IMR-90 (cell line): ENCODE measurements around the gene TTC8. TPM values are rescaled to one million over a fixed set of nuclear protein-coding genes. Genes with fewer than 3 reads are reported as not detected.

Experiments
- ATAC-seq: fragments of 200-7000 bp; cut with Tn5 transposase; 2 replicates; pipeline ENCODE4 v1.9.1; 2020; ENCODE audit warnings: low read depth, mild to moderate bottlenecking, moderate library complexity
- BruUV-seq: library from RNA; stranded (reverse); fragments of 400-500 nt; replicated peaks from 2 replicates; lab custom pipeline; 2021; lab: Mats Ljungman, UMichigan
- CTCF ChIA-PET: fragments of 300-600 bp; formaldehyde crosslinking; extraction: SDS; loops from one replicate; lab custom pipeline; 2021; ENCODE audit warnings: antibody characterized with exemption; lab: Yijun Ruan, JAX
- POLR2A ChIA-PET: fragments of 300-600 bp; sonication (Branson Sonifier 250); formaldehyde crosslinking; loops from one replicate; lab custom pipeline; 2022; ENCODE audit warnings: antibody characterized with exemption; ENCODE audit not compliant: unreplicated experiment; lab: Charles Lee
- DNase-seq: peaks from one replicate; pipeline ENCODE4 v3.0.0; 2013
- H2AFZ ChIP-seq: replicated peaks from 2 replicates; pipeline ENCODE3; 2013; ENCODE audit warnings: low read length, mild to moderate bottlenecking; ENCODE audit not compliant: poor library complexity
- H2AK5ac ChIP-seq: 2 replicates; pipeline ENCODE4 v1.6.1; 2013; ENCODE audit warnings: low read depth, low read length, inconsistent platforms
- H2AK9ac ChIP-seq: replicated peaks from 2 replicates; pipeline ENCODE3; 2013; ENCODE audit warnings: mild to moderate bottlenecking, low read depth, low read length, moderate library complexity; ENCODE audit not compliant: poor library complexity
- H2BK120ac ChIP-seq: 2 replicates; pipeline ENCODE4 v1.6.1; 2013; ENCODE audit warnings: low read depth, low read length, inconsistent platforms
- H2BK15ac ChIP-seq: 3 replicates; pipeline ENCODE4 v1.6.1; 2013; ENCODE audit warnings: low read depth, low read length, inconsistent platforms
- H2BK20ac ChIP-seq: 2 replicates; pipeline ENCODE4 v1.6.1; 2013; ENCODE audit warnings: low read depth, mild to moderate bottlenecking, inconsistent platforms, low read length, moderate library complexity
- H2BK5ac ChIP-seq: 2 replicates; pipeline ENCODE4 v1.6.1; 2013; ENCODE audit warnings: mild to moderate bottlenecking, low read depth, low read length, inconsistent platforms; ENCODE audit not compliant: poor library complexity, severe bottlenecking
- H3K14ac ChIP-seq: replicated peaks from 2 replicates; pipeline ENCODE4 v1.6.1; 2013; ENCODE audit warnings: low read depth, low read length, inconsistent platforms
- H3K18ac ChIP-seq: 2 replicates; pipeline ENCODE4 v1.6.1; 2013; ENCODE audit warnings: low read depth, low read length, control low read depth
- H3K23ac ChIP-seq: 2 replicates; pipeline ENCODE4 v1.6.1; 2013; ENCODE audit warnings: low read depth, low read length, inconsistent platforms
- H3K27ac ChIP-seq: 2 replicates; pipeline ENCODE4 v1.5.1; 2013; ENCODE audit warnings: mild to moderate bottlenecking, control low read depth, low read length; ENCODE audit not compliant: insufficient read depth
- H3K27me3 ChIP-seq: 2 replicates; pipeline ENCODE4 v1.6.1; 2013; ENCODE audit warnings: low read length; ENCODE audit not compliant: control insufficient read depth, insufficient read depth
- H3K36me3 ChIP-seq: 2 replicates; pipeline ENCODE4 v1.6.1; 2013; ENCODE audit warnings: low read length, mixed read lengths; ENCODE audit not compliant: control insufficient read depth, insufficient read depth
- H3K4ac ChIP-seq: 2 replicates; pipeline ENCODE4 v1.6.1; 2013; ENCODE audit warnings: low read depth, low read length, inconsistent platforms
- H3K4me1 ChIP-seq: 2 replicates; pipeline ENCODE4 v1.6.1; 2013; ENCODE audit warnings: low read length, mixed read lengths; ENCODE audit not compliant: control insufficient read depth, insufficient read depth
- H3K4me2 ChIP-seq: 2 replicates; pipeline ENCODE4 v1.6.1; 2013; ENCODE audit warnings: low read depth, mild to moderate bottlenecking, control low read depth, low read length, moderate library complexity
- H3K4me3 ChIP-seq: 2 replicates; pipeline ENCODE4 v1.5.1; 2013; ENCODE audit warnings: low read depth, mild to moderate bottlenecking, control low read depth, low read length, moderate library complexity; ENCODE audit not compliant: insufficient read depth
- H3K56ac ChIP-seq: 2 replicates; pipeline ENCODE4 v1.6.1; 2013; ENCODE audit warnings: low read length, inconsistent platforms; ENCODE audit not compliant: insufficient read depth; ENCODE audit errors: extremely low read depth
- H3K79me1 ChIP-seq, 2 experiments: 2 replicates each; pipeline ENCODE4 v1.6.1; 2013; ENCODE audit warnings: low read length in 2 of 2, inconsistent platforms in 1 of 2, low read depth in 1 of 2
- H3K9ac ChIP-seq: 2 replicates; pipeline ENCODE4 v1.6.1; 2013; ENCODE audit warnings: low read depth, low read length, control low read depth
- H3K9me1 ChIP-seq: 2 replicates; pipeline ENCODE4 v1.6.1; 2013; ENCODE audit warnings: low read length, inconsistent platforms; ENCODE audit not compliant: insufficient read depth
- H3K9me3 ChIP-seq: 2 replicates; pipeline ENCODE4 v1.6.1; 2013; ENCODE audit warnings: low read length; ENCODE audit not compliant: control insufficient read depth, insufficient read depth
- H4K20me1 ChIP-seq: 2 replicates; pipeline ENCODE4 v1.6.1; 2013; ENCODE audit warnings: low read length, inconsistent platforms; ENCODE audit not compliant: insufficient read depth
- H4K5ac ChIP-seq: 2 replicates; pipeline ENCODE4 v1.6.1; 2013; ENCODE audit warnings: mild to moderate bottlenecking, low read depth, low read length, control low read depth
- H4K8ac ChIP-seq, 2 experiments: 2 replicates each; pipeline ENCODE4 v1.6.1; 2013; ENCODE audit warnings: low read depth in 2 of 2, low read length in 2 of 2, control low read depth in 1 of 2, inconsistent platforms in 1 of 2
- H4K91ac ChIP-seq: 2 replicates; pipeline ENCODE4 v1.6.1; 2013; ENCODE audit warnings: low read depth, low read length, inconsistent platforms; ENCODE audit not compliant: insufficient read depth
- BHLHE40 ChIP-seq: fragments of 150-350 bp; IDR thresholded peaks from 2 replicates; pipeline ENCODE4 v1.6.1; 2016; ENCODE audit warnings: mild to moderate bottlenecking, low read depth, low read length
- CEBPB ChIP-seq: IDR thresholded peaks from 2 replicates; pipeline ENCODE4 v1.6.1; 2012; ENCODE audit warnings: low read depth, low read length, improper control_type of control experiment
- CHD1 ChIP-seq: IDR thresholded peaks from 2 replicates; pipeline ENCODE4 v1.6.1; 2012; ENCODE audit warnings: low read depth, low read length, improper control_type of control experiment
- FOS ChIP-seq: fragments of 150-350 bp; IDR thresholded peaks from 2 replicates; pipeline ENCODE4 v1.6.1; 2016; ENCODE audit warnings: low read depth, low read length
- MAFK ChIP-seq: IDR thresholded peaks from 2 replicates; pipeline ENCODE4 v1.6.1; 2012; ENCODE audit warnings: low read depth, low read length, improper control_type of control experiment
- MAZ ChIP-seq: IDR thresholded peaks from 2 replicates; pipeline ENCODE4 v1.6.1; 2012; ENCODE audit warnings: low read depth, mild to moderate bottlenecking, low read length, improper control_type of control experiment, moderate library complexity, borderline replicate concordance
- MXI1 ChIP-seq: IDR thresholded peaks from 2 replicates; pipeline ENCODE4 v1.6.1; 2012; ENCODE audit warnings: low read depth, mild to moderate bottlenecking, low read length, moderate library complexity, borderline replicate concordance
- NFE2L2 ChIP-seq: fragments of 150-350 bp; IDR thresholded peaks from 2 replicates; pipeline ENCODE4 v1.6.1; 2016; ENCODE audit warnings: low read depth, mild to moderate bottlenecking, low read length
- POLR2A ChIP-seq: IDR thresholded peaks from 2 replicates; pipeline ENCODE4 v1.6.1; 2012; ENCODE audit warnings: mild to moderate bottlenecking, low read depth, low read length
- RAD21 ChIP-seq: IDR thresholded peaks from 2 replicates; pipeline ENCODE4 v1.6.1; 2012; ENCODE audit warnings: low read length, improper control_type of control experiment
- RCOR1 ChIP-seq: IDR thresholded peaks from 2 replicates; pipeline ENCODE4 v1.6.1; 2012; ENCODE audit warnings: mild to moderate bottlenecking, low read length, improper control_type of control experiment; ENCODE audit not compliant: insufficient replicate concordance
- RFX5 ChIP-seq: IDR thresholded peaks from 2 replicates; pipeline ENCODE4 v1.8.0; 2012; ENCODE audit warnings: low read depth, mild to moderate bottlenecking, low read length, moderate library complexity
- WGBS, 2 experiments: methylation state at CpG; one replicate each; pipeline versions ENCODE4 v1.1.5 to v1.1.7; 2013; ENCODE audit warnings: missing lambda C conversion rate in 2 of 2; ENCODE audit not compliant: insufficient read length in 1 of 2; ENCODE audit errors: extremely low coverage in 2 of 2; 5-methylcytosine and 5-hydroxymethylcytosine counted together
- dilution Hi-C: fragments of 300-500 bp; cut with HindIII; formaldehyde crosslinking; loops from one replicate; pipeline ENCODE4 v1.14.3; 2018; ENCODE audit warnings: low sequenced_read_pairs; ENCODE audit not compliant: unreplicated experiment
- in situ Hi-C: fragments of 300-500 bp; cut with MboI; formaldehyde crosslinking; loops from 3 replicates; pipeline ENCODE4 v1.14.3; 2019; ENCODE audit warnings: low sequenced_read_pairs, inconsistent platforms, mixed read lengths
- intact Hi-C: fragments of 100-400 bp; cut with micrococcal nuclease; formaldehyde crosslinking; loops from 2 replicates; pipeline ENCODE4 v1.10.0; 2022
- polyA plus RNA-seq, 3 experiments: library from polyadenylated mRNA; depleted of rRNA; stranded (reverse); fragments of >200 nt; gene quantifications; 2 replicates each; pipeline ENCODE4 v1.2.3, GENCODE V29; 2012; ENCODE audit warnings: low replicate concordance in 1 of 3
- total RNA-seq: library from RNA; depleted of rRNA; stranded (reverse); fragments of >200 nt; gene quantifications from 2 replicates; pipeline ENCODE4 v1.2.3, GENCODE V29; 2012
- TF ChIP-seq, protein P1 (sequence below): conservative IDR thresholded peaks from 2 replicates; pipeline ENCODE4 v1.5.1; 2012; ENCODE audit warnings: mild to moderate bottlenecking, low read depth, low read length, improper control_type of control experiment
- TF ChIP-seq, protein P2 (sequence below): fragments of 150-350 bp; IDR thresholded peaks from 2 replicates; pipeline ENCODE4 v1.6.1; 2017; ENCODE audit warnings: mild to moderate bottlenecking, antibody characterized with exemption, low read length, low read depth
- TF ChIP-seq, protein P3 (sequence below): fragments of 150-350 bp; IDR thresholded peaks from 2 replicates; pipeline ENCODE4 v1.6.1; 2016; ENCODE audit warnings: low read depth, mild to moderate bottlenecking, low read length, moderate library complexity, borderline replicate concordance

The TTC8 gene
- total and polyA plus RNA-seq, 2 of the 4 experiments (the other 2 are of a cell fraction): 48.9 to 84.2 TPM

DNA sequence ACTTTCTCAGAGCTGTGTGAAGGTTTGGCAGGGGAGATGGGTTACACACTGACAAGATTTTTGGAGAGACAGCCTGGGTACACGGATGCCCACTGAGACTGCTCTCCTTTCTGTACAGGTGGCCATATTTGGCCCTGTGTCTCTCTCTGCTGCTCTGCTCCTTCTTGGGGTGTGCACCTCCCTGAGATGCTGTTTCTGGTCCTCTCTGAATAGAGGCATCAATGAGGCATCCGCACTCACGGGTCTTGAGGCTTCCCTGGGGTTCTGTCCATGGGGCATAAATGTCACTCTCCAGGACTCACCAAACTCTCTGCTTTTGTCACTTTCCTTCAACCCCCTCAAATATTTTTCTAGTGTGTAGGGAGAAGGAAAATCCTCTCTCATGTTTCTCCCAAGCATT lies 77.5 kb downstream of the TTC8 start:
- Histone ChIP-seq H3K23ac (no peak overlapping the region), H4K8ac (no peak overlapping the region), H2BK20ac (no peak overlapping the region), H3K4ac (no peak overlapping the region), H2AK5ac (no peak overlapping the region), H2BK5ac (no peak overlapping the region), H2BK120ac (no peak overlapping the region), H2BK15ac (no peak overlapping the region), H3K56ac (no peak overlapping the region), H4K20me1 (no peaks in the 10 kb centered on the region), H3K9me1 (0 out of 2 replicates have a peak, but pooled peaks cover 5% of the 10 kb centered on the region), H3K36me3 (no peaks in the 10 kb centered on the region), H3K27ac (no peak overlapping the region), H3K9ac (no peak overlapping the region), H3K79me1 (no peaks in the 10 kb centered on the region), H3K4me2 (no peak overlapping the region), H3K9me3 (peaks cover 3% of the 10 kb centered on the region), H4K91ac (no peak overlapping the region), H2AK9ac (no peak overlapping the region), H2AFZ (no peak overlapping the region), H3K4me3 (no peak overlapping the region), H3K18ac (no peak overlapping the region), H3K14ac (no peak overlapping the region), H3K27me3 (peaks cover 2% of the 10 kb centered on the region; the same call in 1 of the 2 replicates), H4K5ac (no peak overlapping the region), H3K4me1 (no peaks in the 10 kb centered on the region)
- WGBS, 2 experiments: 72% methylated on average over 2 of the region's 3 CpGs; no CpG with 5 or more reads in 1 of the 2 experiments
- DNase-seq (no peak), ATAC-seq (no peak)
- no peak for TF ChIP-seq RFX5
- no peak for TF ChIP-seq CHD1
- TF ChIP-seq RAD21: no peak
- no peak for TF ChIP-seq FOS
- TF ChIP-seq, protein P1, sequence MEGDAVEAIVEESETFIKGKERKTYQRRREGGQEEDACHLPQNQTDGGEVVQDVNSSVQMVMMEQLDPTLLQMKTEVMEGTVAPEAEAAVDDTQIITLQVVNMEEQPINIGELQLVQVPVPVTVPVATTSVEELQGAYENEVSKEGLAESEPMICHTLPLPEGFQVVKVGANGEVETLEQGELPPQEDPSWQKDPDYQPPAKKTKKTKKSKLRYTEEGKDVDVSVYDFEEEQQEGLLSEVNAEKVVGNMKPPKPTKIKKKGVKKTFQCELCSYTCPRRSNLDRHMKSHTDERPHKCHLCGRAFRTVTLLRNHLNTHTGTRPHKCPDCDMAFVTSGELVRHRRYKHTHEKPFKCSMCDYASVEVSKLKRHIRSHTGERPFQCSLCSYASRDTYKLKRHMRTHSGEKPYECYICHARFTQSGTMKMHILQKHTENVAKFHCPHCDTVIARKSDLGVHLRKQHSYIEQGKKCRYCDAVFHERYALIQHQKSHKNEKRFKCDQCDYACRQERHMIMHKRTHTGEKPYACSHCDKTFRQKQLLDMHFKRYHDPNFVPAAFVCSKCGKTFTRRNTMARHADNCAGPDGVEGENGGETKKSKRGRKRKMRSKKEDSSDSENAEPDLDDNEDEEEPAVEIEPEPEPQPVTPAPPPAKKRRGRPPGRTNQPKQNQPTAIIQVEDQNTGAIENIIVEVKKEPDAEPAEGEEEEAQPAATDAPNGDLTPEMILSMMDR: no peak
- no peak for TF ChIP-seq MAFK
- TF ChIP-seq, protein P2, sequence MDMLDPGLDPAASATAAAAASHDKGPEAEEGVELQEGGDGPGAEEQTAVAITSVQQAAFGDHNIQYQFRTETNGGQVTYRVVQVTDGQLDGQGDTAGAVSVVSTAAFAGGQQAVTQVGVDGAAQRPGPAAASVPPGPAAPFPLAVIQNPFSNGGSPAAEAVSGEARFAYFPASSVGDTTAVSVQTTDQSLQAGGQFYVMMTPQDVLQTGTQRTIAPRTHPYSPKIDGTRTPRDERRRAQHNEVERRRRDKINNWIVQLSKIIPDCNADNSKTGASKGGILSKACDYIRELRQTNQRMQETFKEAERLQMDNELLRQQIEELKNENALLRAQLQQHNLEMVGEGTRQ: no peak
- TF ChIP-seq RCOR1: no peak
- TF ChIP-seq, protein P3, sequence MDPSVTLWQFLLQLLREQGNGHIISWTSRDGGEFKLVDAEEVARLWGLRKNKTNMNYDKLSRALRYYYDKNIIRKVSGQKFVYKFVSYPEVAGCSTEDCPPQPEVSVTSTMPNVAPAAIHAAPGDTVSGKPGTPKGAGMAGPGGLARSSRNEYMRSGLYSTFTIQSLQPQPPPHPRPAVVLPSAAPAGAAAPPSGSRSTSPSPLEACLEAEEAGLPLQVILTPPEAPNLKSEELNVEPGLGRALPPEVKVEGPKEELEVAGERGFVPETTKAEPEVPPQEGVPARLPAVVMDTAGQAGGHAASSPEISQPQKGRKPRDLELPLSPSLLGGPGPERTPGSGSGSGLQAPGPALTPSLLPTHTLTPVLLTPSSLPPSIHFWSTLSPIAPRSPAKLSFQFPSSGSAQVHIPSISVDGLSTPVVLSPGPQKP: no peak
- no peak for TF ChIP-seq NFE2L2
- no peak for TF ChIP-seq POLR2A
- TF ChIP-seq BHLHE40: no peak
- no peak for TF ChIP-seq MAZ
- no peak for TF ChIP-seq CEBPB
- TF ChIP-seq MXI1: no peak
- intact Hi-C loops (no loop called here), in situ Hi-C loops (no loop called here), dilution Hi-C loops (no loop called here)
- CTCF ChIA-PET: interaction anchor here (0.5 kb wide), 1 partner anchor 324 kb away, joined by 4 read pairs; no protein-coding TSS in a partner anchor
- no TSS peak for BruUV-seq
- POLR2A ChIA-PET: no interaction called here
